ENCODE results near the gene MBD3L3. TPM values are rescaled to one million over a fixed set of nuclear protein-coding genes. Genes with fewer than 3 reads are reported as not detected.

The MBD3L3 gene
- total and polyA plus RNA-seq, 2 experiments from 2014 or later: not detected

GRCh38 chr19:7013678-7014077 lies 44.8 kb downstream of the MBD3L3 start:
- Mint-ChIP-seq H3K27ac (no peak overlapping the region), H3K4me1 (no peaks in the 10 kb centered on the region), H3K4me3 (no peak overlapping the region), H3K27me3 (ENCODE audit: insufficient read depth, low read depth, poor library complexity) (peaks cover 2% of the 10 kb centered on the region), H3K9me3 (peaks cover 89% of the 10 kb centered on the region), H3K36me3 (ENCODE audit: low read depth) (peaks cover 34% of the 10 kb centered on the region; the same call in 2 of the 3 replicates)
- Histone ChIP-seq H3K9me2 (ENCODE audit: insufficient read depth) (no peaks in the 10 kb centered on the region), H3K79me2 (replicated peaks; ENCODE audit: insufficient read depth) (no peaks in the 10 kb centered on the region), H3K4me3 (no peak overlapping the region), H3K27ac (ENCODE audit: low read depth) (no peak overlapping the region), H2AFZ (no peak overlapping the region), H3K36me3 (ENCODE audit: insufficient read depth) (peaks cover 6% of the 10 kb centered on the region; the same call in 1 of the 2 replicates), H3K4me2 (no peak overlapping the region), H3F3A (replicated peaks; ENCODE audit: low read depth) (no peaks in the 10 kb centered on the region), H3K4me1 (ENCODE audit: insufficient read depth) (no peaks in the 10 kb centered on the region), H4K20me1 (replicated peaks; ENCODE audit: insufficient read depth) (no peaks in the 10 kb centered on the region), H3K27me3 (ENCODE audit: insufficient read depth) (no peaks in the 10 kb centered on the region)
- TF ChIP-seq, protein P1, sequence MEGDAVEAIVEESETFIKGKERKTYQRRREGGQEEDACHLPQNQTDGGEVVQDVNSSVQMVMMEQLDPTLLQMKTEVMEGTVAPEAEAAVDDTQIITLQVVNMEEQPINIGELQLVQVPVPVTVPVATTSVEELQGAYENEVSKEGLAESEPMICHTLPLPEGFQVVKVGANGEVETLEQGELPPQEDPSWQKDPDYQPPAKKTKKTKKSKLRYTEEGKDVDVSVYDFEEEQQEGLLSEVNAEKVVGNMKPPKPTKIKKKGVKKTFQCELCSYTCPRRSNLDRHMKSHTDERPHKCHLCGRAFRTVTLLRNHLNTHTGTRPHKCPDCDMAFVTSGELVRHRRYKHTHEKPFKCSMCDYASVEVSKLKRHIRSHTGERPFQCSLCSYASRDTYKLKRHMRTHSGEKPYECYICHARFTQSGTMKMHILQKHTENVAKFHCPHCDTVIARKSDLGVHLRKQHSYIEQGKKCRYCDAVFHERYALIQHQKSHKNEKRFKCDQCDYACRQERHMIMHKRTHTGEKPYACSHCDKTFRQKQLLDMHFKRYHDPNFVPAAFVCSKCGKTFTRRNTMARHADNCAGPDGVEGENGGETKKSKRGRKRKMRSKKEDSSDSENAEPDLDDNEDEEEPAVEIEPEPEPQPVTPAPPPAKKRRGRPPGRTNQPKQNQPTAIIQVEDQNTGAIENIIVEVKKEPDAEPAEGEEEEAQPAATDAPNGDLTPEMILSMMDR (conservative IDR thresholded peaks at IDR 0.05; ENCODE audit: low read depth in 2 of 2): no peak
- TF ChIP-seq EZH2 (IDR thresholded peaks at IDR 0.05; ENCODE audit: low read depth, unreplicated experiment) (no peak), EZH2phosphoT487 (IDR thresholded peaks at IDR 0.05; ENCODE audit: unreplicated experiment) (no peak)
- TF ChIP-seq, protein P2, sequence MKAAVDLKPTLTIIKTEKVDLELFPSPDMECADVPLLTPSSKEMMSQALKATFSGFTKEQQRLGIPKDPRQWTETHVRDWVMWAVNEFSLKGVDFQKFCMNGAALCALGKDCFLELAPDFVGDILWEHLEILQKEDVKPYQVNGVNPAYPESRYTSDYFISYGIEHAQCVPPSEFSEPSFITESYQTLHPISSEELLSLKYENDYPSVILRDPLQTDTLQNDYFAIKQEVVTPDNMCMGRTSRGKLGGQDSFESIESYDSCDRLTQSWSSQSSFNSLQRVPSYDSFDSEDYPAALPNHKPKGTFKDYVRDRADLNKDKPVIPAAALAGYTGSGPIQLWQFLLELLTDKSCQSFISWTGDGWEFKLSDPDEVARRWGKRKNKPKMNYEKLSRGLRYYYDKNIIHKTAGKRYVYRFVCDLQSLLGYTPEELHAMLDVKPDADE (IDR thresholded peaks at IDR 0.05): no peak
- no peak for DNase-seq (ENCODE audit: low spot score)
- no peak for ATAC-seq

GRCh38 chr19:7010722-7011593 lies 47.5 kb downstream of the MBD3L3 start:
- H3K27me3 ChIP-seq (ENCODE audit: insufficient read depth): no peaks in the 10 kb centered on the region
- H3K4me1 Mint-ChIP-seq: no peaks in the 10 kb centered on the region
- H3F3A ChIP-seq (replicated peaks; ENCODE audit: low read depth): no peaks in the 10 kb centered on the region
- H3K27ac Mint-ChIP-seq: no peak overlapping the region
- no peak overlapping the region for H3K4me3 Mint-ChIP-seq
- H3K36me3 ChIP-seq (ENCODE audit: insufficient read depth): no peaks in the 10 kb centered on the region
- no peak overlapping the region for H3K4me3 ChIP-seq
- H3K27me3 Mint-ChIP-seq (ENCODE audit: insufficient read depth, low read depth, poor library complexity): peaks cover 2% of the 10 kb centered on the region
- no peak for ATAC-seq
- H3K36me3 Mint-ChIP-seq (ENCODE audit: low read depth): peaks cover 31% of the 10 kb centered on the region; the same call in 2 of the 3 replicates
- H3K4me1 ChIP-seq (ENCODE audit: insufficient read depth): no peaks in the 10 kb centered on the region
- H3K27ac ChIP-seq (ENCODE audit: low read depth): no peak overlapping the region
- H3K4me2 ChIP-seq: no peak overlapping the region
- H3K9me2 ChIP-seq (ENCODE audit: insufficient read depth): no peaks in the 10 kb centered on the region
- no peaks in the 10 kb centered on the region for H4K20me1 ChIP-seq (replicated peaks; ENCODE audit: insufficient read depth)
- no peak for DNase-seq (ENCODE audit: low spot score)
- peaks cover 89% of the 10 kb centered on the region for H3K9me3 Mint-ChIP-seq
- no peak overlapping the region for H2AFZ ChIP-seq
- H3K79me2 ChIP-seq (replicated peaks; ENCODE audit: insufficient read depth): no peaks in the 10 kb centered on the region
- no peak for TF ChIP-seq ZNF114 (CRISPR knock-in tag; IDR thresholded peaks at IDR 0.05)
- no peak for TF ChIP-seq JUNB (IDR thresholded peaks at IDR 0.05; ENCODE audit: unreplicated experiment)
- TF ChIP-seq, protein P3, sequence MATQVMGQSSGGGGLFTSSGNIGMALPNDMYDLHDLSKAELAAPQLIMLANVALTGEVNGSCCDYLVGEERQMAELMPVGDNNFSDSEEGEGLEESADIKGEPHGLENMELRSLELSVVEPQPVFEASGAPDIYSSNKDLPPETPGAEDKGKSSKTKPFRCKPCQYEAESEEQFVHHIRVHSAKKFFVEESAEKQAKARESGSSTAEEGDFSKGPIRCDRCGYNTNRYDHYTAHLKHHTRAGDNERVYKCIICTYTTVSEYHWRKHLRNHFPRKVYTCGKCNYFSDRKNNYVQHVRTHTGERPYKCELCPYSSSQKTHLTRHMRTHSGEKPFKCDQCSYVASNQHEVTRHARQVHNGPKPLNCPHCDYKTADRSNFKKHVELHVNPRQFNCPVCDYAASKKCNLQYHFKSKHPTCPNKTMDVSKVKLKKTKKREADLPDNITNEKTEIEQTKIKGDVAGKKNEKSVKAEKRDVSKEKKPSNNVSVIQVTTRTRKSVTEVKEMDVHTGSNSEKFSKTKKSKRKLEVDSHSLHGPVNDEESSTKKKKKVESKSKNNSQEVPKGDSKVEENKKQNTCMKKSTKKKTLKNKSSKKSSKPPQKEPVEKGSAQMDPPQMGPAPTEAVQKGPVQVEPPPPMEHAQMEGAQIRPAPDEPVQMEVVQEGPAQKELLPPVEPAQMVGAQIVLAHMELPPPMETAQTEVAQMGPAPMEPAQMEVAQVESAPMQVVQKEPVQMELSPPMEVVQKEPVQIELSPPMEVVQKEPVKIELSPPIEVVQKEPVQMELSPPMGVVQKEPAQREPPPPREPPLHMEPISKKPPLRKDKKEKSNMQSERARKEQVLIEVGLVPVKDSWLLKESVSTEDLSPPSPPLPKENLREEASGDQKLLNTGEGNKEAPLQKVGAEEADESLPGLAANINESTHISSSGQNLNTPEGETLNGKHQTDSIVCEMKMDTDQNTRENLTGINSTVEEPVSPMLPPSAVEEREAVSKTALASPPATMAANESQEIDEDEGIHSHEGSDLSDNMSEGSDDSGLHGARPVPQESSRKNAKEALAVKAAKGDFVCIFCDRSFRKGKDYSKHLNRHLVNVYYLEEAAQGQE (IDR thresholded peaks at IDR 0.05; ENCODE audit: unreplicated experiment): no peak
- no peak for TF ChIP-seq EZH2 (IDR thresholded peaks at IDR 0.05; ENCODE audit: low read depth, unreplicated experiment)
- TF ChIP-seq NANOG (IDR thresholded peaks at IDR 0.05; ENCODE audit: borderline replicate concordance): no peak
- no peak for TF ChIP-seq ZNF331 (CRISPR knock-in tag; IDR thresholded peaks at IDR 0.05; ENCODE audit: low read depth)
- TF ChIP-seq, protein P1 (conservative IDR thresholded peaks at IDR 0.05; ENCODE audit: low read depth in 2 of 2): no peak
